Measurements from ENCODE around the gene CHD2.

DNA sequence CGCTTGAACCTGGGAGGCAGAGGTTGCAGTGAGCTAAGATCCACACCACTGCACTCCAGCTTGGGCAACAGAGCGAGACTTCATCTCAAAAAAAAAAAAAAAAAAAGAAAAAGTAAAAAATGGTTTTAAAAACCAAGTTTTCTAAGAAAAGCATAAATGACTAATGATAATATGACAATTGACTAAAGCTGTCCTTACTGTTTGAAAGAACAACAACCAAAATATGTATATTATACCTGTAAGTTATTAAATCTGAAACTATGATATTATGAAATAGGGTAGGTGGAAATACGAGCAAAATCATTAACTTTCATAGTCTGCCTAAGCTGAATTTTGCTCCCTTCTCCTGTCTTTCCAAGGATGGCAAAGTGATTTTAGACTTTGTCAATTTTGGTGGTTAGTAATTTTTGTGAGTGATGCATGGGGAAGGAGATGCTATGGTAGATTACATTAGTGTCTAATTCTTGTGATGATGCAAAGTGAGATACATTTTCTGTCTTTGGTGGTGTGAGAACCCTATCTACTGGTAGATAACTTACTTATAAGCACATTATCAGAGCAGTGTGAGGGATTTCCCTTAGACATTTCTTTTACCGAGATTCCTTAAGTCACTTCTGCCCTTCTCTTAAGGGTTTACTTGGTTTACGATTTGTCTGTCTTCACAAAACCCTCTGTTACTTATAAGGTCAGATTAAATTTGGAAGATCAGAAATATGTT lies 10.6 kb upstream of the CHD2 start:
- TF ChIP-seq CTCF (IDR thresholded peaks at IDR 0.05; ENCODE audit: borderline replicate concordance, extremely low read depth, low read length, poor library complexity, severe bottlenecking) (no peak), EZH2 (IDR thresholded peaks at IDR 0.05; ENCODE audit: borderline replicate concordance, low read depth, low read length, severe bottlenecking) (no peak)
